ENCODE data around the gene CDC25B.
"Not testable (repeated sequence)": the region's sequence is repeated elsewhere in the genome, so short reads cannot be mapped to it uniquely, and the experiment has no call there.

Gene CDC25B

GRCh38 chr20:3808544-3808943 is 12.4 kb downstream of the CDC25B start:
- no peak for DNase-seq

GRCh38 chr20:3811467-3812258 is 15.6 kb downstream of the CDC25B start:
- DNase-seq, result peak; percentile 91

GRCh38 chr20:3812259-3812681 is 16.2 kb downstream of the CDC25B start:
- no peak for DNase-seq

GRCh38 chr20:3812975-3813847 is 17.1 kb downstream of the CDC25B start:
- DNase-seq, result no peak

- DNase-seq, result no peak
Measured at GRCh38 chr20:3813848-3814581, 17.9 kb downstream of the CDC25B start.

- no peak for DNase-seq
Measured at GRCh38 chr20:3814928-3815495, 18.9 kb downstream of the CDC25B start.

GRCh38 chr20:3815703-3816315 is 19.7 kb downstream of the CDC25B start:
- no peak for DNase-seq

GRCh38 chr20:3818155-3819151 is 22.3 kb downstream of the CDC25B start:
- no peak for DNase-seq

- no peak for DNase-seq
Measured at GRCh38 chr20:3819411-3820047, 23.4 kb downstream of the CDC25B start.

- DNase-seq, result peak; percentile 82
Measured at GRCh38 chr20:3820048-3820900, 24.2 kb downstream of the CDC25B start, which contains the start of gene AP5S1. TSS of gene AP5S1 (plus strand) at chr20:3820547. CDS start at chr20:3822118, 1,571 bp downstream.

- no peak for DNase-seq
Measured at GRCh38 chr20:3820901-3821727, 25.0 kb downstream of the CDC25B start.

GRCh38 chr20:3821996-3822395 is 25.9 kb downstream of the CDC25B start:
- no peak for DNase-seq

GRCh38 chr20:3823881-3824280 is 27.8 kb downstream of the CDC25B start:
- DNase-seq, result no peak

GRCh38 chr20:3825526-3825925 is 29.4 kb downstream of the CDC25B start:
- DNase-seq, result no peak

- DNase-seq, result no peak
Measured at GRCh38 chr20:3826420-3826819, 30.3 kb downstream of the CDC25B start.

GRCh38 chr20:3828798-3829197 is 32.7 kb downstream of the CDC25B start:
- no peak for DNase-seq

- not testable (repeated sequence) for DNase-seq
Measured at GRCh38 chr20:3829891-3830290, 33.8 kb downstream of the CDC25B start.

GRCh38 chr20:3836132-3836531 is 40.0 kb downstream of the CDC25B start:
- no peak for DNase-seq

GRCh38 chr20:3839328-3839727 is 43.2 kb downstream of the CDC25B start:
- DNase-seq, result no peak
